ENCODE measurements around the gene CLIC4.

- TF ChIP-seq MLLT1 (IDR thresholded peaks at IDR 0.05) (no peak), POLR2AphosphoS5 (IDR thresholded peaks at IDR 0.05; ENCODE audit: low read length) (no peak), POLR2A (IDR thresholded peaks at IDR 0.05; ENCODE audit: low read depth, low read length) (no peak), CEBPZ (IDR thresholded peaks at IDR 0.05; ENCODE audit: low read depth, low read length) (no peak), CTCF (IDR thresholded peaks at IDR 0.05 in 2 of 3, conservative IDR thresholded peaks at IDR 0.05 in 1 of 3; ENCODE audit: control insufficient read depth in 2 of 3, extremely low read depth in 1 of 3, insufficient read depth in 1 of 3, low read depth in 3 of 3, low read length in 3 of 3) (no peak), YY1 (IDR thresholded peaks at IDR 0.05; ENCODE audit: low read depth, low read length) (no peak), CHD2 (IDR thresholded peaks at IDR 0.05; ENCODE audit: borderline replicate concordance, low read depth, low read length) (no peak), GABPA (IDR thresholded peaks at IDR 0.05; ENCODE audit: low read depth) (no peak), EED (IDR thresholded peaks at IDR 0.05; ENCODE audit: low read depth) (no peak), REST (IDR thresholded peaks at IDR 0.05; ENCODE audit: low read depth, low read length) (no peak), ZNF687 (IDR thresholded peaks at IDR 0.05) (no peak), PRDM15 (CRISPR knock-in tag; IDR thresholded peaks at IDR 0.05) (no peak)
Measured at GRCh38 chr1:24874056-24874455, 128.8 kb downstream of the CLIC4 start.
